ENCODE results near the gene UNC5C. TPM values are rescaled to one million over a fixed set of nuclear protein-coding genes. Genes with fewer than 3 reads are reported as not detected.

UNC5C gene
- total RNA-seq, 3 donors from 2014 or later (not counting 1 experiment from before 2014, with no cell fraction given): not detected

DNA sequence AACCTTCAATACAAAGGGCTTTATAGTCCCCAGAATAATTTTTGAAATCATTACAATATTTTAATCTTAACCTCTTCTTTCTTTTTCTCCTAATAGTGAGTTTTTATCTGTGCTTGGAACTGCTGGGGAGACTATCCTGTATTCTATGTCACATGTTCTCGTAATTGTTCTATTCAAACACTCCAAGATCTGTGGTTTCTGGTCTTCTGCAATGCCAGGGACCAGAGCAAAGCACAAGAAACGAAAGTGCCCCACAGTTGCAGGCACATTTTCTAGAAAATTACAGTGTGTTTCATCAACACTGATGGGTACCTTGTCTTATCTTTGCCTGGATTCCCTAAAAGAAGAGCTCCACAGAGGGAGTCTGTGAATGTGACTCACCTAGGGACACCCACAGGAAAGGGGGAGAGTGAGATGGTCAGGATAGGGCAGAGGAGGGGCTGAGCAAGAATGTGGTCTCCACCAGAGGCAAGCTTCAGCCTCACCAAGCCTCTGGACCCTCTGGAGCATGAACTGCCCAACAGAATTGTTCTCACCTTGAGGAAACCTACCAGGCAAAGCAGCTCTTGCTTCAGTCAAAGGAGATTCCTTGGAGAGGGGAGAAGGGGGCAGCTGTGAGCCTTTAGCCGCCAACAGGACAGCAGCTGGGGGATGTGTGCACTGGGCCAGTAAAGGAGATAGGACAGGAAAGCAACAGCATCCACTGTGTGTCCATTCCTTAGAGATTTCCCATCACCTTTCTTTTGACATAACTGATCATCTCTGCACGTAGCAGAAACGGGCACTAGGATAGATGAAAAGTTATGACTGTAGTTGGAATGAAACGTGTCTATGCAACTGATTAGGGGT, 25.9 kb downstream of the UNC5C start:
- Mint-ChIP-seq H3K4me1 (no peaks in the 10 kb centered on the region), H3K27me3 (ENCODE audit: low read depth in 2 of 2) (no peaks in the 10 kb centered on the region), H3K4me3 (no peak overlapping the region), H3K9me3 (no peaks in the 10 kb centered on the region), H3K27ac (no peak overlapping the region), H3K36me3 (no peaks in the 10 kb centered on the region)
- no peak overlapping the region for H3K27ac ChIP-seq (ENCODE audit: low read length)
- ATAC-seq: no peak
- H3K27me3 ChIP-seq (ENCODE audit: control insufficient read depth, insufficient read depth, low read length): no peaks in the 10 kb centered on the region
- H3K4me1 ChIP-seq (ENCODE audit: control insufficient read depth, insufficient read depth, low read length): no peaks in the 10 kb centered on the region
- TF ChIP-seq, protein P1, sequence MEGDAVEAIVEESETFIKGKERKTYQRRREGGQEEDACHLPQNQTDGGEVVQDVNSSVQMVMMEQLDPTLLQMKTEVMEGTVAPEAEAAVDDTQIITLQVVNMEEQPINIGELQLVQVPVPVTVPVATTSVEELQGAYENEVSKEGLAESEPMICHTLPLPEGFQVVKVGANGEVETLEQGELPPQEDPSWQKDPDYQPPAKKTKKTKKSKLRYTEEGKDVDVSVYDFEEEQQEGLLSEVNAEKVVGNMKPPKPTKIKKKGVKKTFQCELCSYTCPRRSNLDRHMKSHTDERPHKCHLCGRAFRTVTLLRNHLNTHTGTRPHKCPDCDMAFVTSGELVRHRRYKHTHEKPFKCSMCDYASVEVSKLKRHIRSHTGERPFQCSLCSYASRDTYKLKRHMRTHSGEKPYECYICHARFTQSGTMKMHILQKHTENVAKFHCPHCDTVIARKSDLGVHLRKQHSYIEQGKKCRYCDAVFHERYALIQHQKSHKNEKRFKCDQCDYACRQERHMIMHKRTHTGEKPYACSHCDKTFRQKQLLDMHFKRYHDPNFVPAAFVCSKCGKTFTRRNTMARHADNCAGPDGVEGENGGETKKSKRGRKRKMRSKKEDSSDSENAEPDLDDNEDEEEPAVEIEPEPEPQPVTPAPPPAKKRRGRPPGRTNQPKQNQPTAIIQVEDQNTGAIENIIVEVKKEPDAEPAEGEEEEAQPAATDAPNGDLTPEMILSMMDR (IDR thresholded peaks at IDR 0.05): no peak
- H3K9me3 ChIP-seq (ENCODE audit: control insufficient read depth, insufficient read depth, low read length): no peaks in the 10 kb centered on the region
- H3K36me3 ChIP-seq (ENCODE audit: control insufficient read depth, insufficient read depth, low read length): no peaks in the 10 kb centered on the region
- intact Hi-C loops (cut with micrococcal nuclease): no loop called here
- WGBS (ENCODE audit: insufficient coverage): 64% methylated on average over 6 of the region's 6 CpGs
- no peak overlapping the region for H3K4me3 ChIP-seq (ENCODE audit: low read length)
- no peak for DNase-seq

DNA sequence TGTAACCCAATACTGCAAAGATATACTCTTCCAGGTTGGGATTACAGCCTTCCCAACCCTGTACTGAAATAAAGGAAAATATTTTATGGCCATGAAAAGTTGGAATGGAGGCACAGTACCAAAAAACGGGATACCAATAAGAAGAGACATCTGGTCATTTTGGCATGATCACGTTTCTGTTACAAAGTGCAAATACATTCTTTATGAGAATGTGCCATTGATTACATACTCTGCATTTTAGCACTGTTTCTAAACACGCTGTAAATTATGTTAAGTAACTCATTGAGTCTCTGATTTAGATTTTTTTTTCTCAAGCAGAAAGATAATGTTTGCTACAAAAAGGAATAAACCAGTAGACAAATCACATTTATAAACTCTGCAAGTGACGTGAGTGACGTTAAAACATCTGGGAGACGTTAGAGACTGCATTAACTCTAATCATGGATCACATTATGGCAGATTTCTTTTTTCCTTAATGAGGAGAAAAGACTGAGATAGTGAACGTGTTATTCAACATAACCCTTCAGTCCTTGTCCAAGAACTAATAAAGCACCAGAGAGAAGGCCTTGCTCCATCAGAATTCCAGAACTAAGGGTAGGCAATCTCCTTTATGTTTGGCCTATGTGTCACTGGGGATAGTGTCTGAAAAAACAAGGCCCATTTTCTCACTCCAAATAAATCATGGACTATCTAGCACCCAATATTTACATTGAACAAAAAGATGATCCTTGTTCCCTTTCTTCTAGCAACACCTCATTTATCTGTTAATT, 31.0 kb downstream of the UNC5C start:
- H3K4me3 ChIP-seq (ENCODE audit: low read length): no peak overlapping the region
- Mint-ChIP-seq H3K9me3 (no peaks in the 10 kb centered on the region), H3K27ac (no peak overlapping the region), H3K4me3 (no peak overlapping the region), H3K27me3 (ENCODE audit: low read depth in 2 of 2) (no peaks in the 10 kb centered on the region), H3K36me3 (no peaks in the 10 kb centered on the region), H3K4me1 (no peaks in the 10 kb centered on the region)
- no peaks in the 10 kb centered on the region for H3K4me1 ChIP-seq (ENCODE audit: control insufficient read depth, insufficient read depth, low read length)
- intact Hi-C loops (cut with micrococcal nuclease): no loop called here
- DNase-seq: no peak
- ATAC-seq: no peak
- H3K27ac ChIP-seq (ENCODE audit: low read length): no peak overlapping the region
- TF ChIP-seq, protein P1 (IDR thresholded peaks at IDR 0.05): no peak
- H3K9me3 ChIP-seq (ENCODE audit: control insufficient read depth, insufficient read depth, low read length): no peaks in the 10 kb centered on the region
- H3K36me3 ChIP-seq (ENCODE audit: control insufficient read depth, insufficient read depth, low read length): no peaks in the 10 kb centered on the region
- WGBS (ENCODE audit: insufficient coverage): 92% methylated on average over 5 of the region's 7 CpGs
- no peaks in the 10 kb centered on the region for H3K27me3 ChIP-seq (ENCODE audit: control insufficient read depth, insufficient read depth, low read length)

DNA sequence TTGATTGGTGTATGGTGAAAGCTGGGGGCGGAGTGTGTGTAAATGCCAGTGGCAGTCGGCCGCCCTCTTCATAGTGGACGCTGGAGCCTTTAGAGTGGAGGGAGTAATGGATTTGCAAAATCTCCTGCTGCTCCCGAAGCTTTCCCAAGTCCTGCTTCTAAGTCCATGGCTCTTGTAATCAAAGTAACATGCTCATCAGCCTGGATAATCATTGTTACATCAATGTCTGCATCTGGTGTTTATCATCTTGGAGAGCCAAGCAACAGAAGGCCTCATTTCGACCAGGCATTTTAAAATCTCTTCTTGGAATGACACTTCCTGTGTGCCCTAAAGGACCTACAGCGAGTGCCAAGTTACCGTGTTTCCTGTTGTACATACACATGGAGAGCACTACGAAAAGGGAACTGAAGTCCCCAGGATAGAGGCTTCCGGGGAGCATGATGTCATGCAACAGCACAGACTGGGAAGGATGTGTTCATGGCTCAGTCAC, 32.2 kb downstream of the UNC5C start:
- TF ChIP-seq, protein P1 (IDR thresholded peaks at IDR 0.05): no peak
- no peak overlapping the region for H3K27ac Mint-ChIP-seq

More for the DNA sequence above, 32.2 kb downstream of the UNC5C start:
- no peak for DNase-seq
- Histone ChIP-seq H3K4me1 (ENCODE audit: control insufficient read depth, insufficient read depth, low read length) (no peaks in the 10 kb centered on the region), H3K27me3 (ENCODE audit: control insufficient read depth, insufficient read depth, low read length) (no peaks in the 10 kb centered on the region), H3K9me3 (ENCODE audit: control insufficient read depth, insufficient read depth, low read length) (no peaks in the 10 kb centered on the region), H3K27ac (ENCODE audit: low read length) (no peak overlapping the region), H3K36me3 (ENCODE audit: control insufficient read depth, insufficient read depth, low read length) (no peaks in the 10 kb centered on the region), H3K4me3 (ENCODE audit: low read length) (no peak overlapping the region)
- H3K9me3 Mint-ChIP-seq: no peaks in the 10 kb centered on the region
- no peak for ATAC-seq
- intact Hi-C loops (cut with micrococcal nuclease): no loop called here
- WGBS (ENCODE audit: insufficient coverage): 91% methylated on average over 10 of the region's 10 CpGs
- H3K4me1 Mint-ChIP-seq: no peaks in the 10 kb centered on the region
- no peaks in the 10 kb centered on the region for H3K27me3 Mint-ChIP-seq (ENCODE audit: low read depth in 2 of 2)
- no peak overlapping the region for H3K4me3 Mint-ChIP-seq
- no peaks in the 10 kb centered on the region for H3K36me3 Mint-ChIP-seq
